ENCODE data around the gene CIB1. TPM values are rescaled to one million over a fixed set of nuclear protein-coding genes. Genes with fewer than 3 reads are reported as not detected.
A peak's percentile ranks its signal among the peaks of the same experiment; 100 is the strongest.

The CIB1 gene
- total RNA-seq, 2 donors from 2014 or later = 24.9 to 31.1 TPM

DNA sequence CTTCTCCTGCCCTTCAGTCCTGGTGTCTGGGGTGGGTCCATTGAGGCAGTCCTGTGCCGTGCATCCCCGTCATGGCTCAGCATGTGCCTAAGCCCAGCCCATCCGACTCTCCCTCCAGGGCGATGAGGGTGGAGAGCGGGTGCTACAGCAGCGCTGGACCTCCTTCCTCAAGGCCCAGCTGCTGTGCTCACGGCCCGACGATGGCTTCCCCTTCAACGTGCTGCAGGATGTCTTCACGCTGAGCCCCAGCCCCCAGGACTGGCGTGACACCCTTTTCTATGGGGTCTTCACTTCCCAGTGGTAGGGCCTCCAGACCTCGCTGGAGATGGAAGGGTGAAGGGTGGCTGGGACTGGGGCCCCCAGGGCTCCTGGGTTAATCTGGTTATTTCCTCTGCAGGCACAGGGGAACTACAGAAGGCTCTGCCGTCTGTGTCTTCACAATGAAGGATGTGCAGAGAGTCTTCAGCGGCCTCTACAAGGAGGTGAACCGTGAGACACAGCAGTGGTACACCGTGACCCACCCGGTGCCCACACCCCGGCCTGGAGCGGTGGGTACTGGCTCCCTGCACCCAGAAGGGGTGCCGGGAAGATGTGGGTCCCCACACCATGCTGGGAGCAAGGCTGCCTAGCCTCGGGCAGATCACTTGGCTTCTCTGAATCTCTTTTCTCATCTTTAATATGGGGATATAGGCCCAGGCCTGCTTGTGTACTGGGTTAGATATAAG, 10.1 kb downstream of the CIB1 start:
- Histone ChIP-seq H3K36me3 (peaks cover 65% of the 10 kb centered on the region), H3K9me3 (no peaks in the 10 kb centered on the region), H3K27me3 (no peaks in the 10 kb centered on the region), H3K4me1 (peaks cover 0 to 12% of the 10 kb centered on the region in 2 donors), H3K4me3 (no peak overlapping the region), H3K27ac (no peak overlapping the region)
- no peak for DNase-seq (ENCODE audit: low spot score)
- TF ChIP-seq, protein P1, sequence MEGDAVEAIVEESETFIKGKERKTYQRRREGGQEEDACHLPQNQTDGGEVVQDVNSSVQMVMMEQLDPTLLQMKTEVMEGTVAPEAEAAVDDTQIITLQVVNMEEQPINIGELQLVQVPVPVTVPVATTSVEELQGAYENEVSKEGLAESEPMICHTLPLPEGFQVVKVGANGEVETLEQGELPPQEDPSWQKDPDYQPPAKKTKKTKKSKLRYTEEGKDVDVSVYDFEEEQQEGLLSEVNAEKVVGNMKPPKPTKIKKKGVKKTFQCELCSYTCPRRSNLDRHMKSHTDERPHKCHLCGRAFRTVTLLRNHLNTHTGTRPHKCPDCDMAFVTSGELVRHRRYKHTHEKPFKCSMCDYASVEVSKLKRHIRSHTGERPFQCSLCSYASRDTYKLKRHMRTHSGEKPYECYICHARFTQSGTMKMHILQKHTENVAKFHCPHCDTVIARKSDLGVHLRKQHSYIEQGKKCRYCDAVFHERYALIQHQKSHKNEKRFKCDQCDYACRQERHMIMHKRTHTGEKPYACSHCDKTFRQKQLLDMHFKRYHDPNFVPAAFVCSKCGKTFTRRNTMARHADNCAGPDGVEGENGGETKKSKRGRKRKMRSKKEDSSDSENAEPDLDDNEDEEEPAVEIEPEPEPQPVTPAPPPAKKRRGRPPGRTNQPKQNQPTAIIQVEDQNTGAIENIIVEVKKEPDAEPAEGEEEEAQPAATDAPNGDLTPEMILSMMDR (IDR thresholded peaks at IDR 0.05) = no peak

DNA sequence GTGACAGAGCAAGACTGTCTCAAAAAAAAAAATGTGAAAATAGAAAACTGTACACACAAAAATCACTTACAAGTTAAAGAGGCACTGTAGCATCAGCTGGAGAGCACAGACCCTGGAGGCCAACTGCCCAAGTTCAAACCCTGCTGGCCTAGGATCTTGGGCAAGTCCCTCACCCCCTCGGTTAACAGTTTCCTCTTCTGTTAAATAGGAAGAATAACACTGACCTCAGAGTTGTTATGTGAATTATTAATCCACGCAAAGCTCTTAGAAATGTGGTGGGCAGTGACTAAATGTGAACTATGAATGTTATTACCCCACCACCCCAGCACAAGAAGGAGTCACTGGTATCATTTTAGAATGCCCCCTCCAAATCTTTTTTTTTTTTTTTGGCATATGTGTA, 11.2 kb downstream of the CIB1 start:
- Histone ChIP-seq H3K27me3 (no peaks in the 10 kb centered on the region), H3K27ac (no peak overlapping the region), H3K9me3 (no peaks in the 10 kb centered on the region), H3K4me3 (no peak overlapping the region), H3K4me1 (peaks cover 0 to 12% of the 10 kb centered on the region in 2 donors), H3K36me3 (peaks cover 61% of the 10 kb centered on the region)
- DNase-seq (ENCODE audit: low spot score) = no peak
- TF ChIP-seq, protein P1 (IDR thresholded peaks at IDR 0.05) = no peak

DNA sequence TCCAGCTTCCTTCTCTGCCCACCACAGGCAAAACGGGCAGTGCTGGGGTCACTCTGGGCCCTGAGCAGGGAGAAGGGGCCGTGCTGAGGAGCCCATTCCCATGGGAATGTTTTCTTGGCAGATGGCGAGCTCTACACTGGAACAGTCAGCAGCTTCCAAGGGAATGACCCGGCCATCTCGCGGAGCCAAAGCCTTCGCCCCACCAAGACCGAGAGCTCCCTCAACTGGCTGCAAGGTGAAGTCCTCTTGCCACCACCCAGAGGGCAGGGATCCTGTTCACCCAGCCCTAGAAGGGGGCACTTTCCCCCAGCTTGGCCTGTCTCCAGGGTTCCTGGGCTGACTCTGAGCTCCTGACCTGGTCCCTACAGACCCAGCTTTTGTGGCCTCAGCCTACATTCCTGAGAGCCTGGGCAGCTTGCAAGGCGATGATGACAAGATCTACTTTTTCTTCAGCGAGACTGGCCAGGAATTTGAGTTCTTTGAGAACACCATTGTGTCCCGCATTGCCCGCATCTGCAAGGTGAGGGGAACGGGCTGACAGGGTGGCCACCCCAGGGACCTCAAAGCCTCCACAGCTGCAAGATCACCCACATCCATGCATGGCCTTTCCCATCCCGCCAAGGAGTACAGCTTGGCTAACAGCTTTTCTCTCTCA, 12.4 kb downstream of the CIB1 start:
- Histone ChIP-seq H3K4me1 (peaks cover 0 to 12% of the 10 kb centered on the region in 2 donors), H3K27ac (peak overlapping the region; percentile 48 to 62), H3K36me3 (peaks cover 55% of the 10 kb centered on the region), H3K4me3 (no peak overlapping the region), H3K9me3 (no peaks in the 10 kb centered on the region), H3K27me3 (no peaks in the 10 kb centered on the region)
- TF ChIP-seq, protein P1 (IDR thresholded peaks at IDR 0.05) = peak; percentile 66 to 88
- peak; percentile 82 for DNase-seq (ENCODE audit: low spot score)

DNA sequence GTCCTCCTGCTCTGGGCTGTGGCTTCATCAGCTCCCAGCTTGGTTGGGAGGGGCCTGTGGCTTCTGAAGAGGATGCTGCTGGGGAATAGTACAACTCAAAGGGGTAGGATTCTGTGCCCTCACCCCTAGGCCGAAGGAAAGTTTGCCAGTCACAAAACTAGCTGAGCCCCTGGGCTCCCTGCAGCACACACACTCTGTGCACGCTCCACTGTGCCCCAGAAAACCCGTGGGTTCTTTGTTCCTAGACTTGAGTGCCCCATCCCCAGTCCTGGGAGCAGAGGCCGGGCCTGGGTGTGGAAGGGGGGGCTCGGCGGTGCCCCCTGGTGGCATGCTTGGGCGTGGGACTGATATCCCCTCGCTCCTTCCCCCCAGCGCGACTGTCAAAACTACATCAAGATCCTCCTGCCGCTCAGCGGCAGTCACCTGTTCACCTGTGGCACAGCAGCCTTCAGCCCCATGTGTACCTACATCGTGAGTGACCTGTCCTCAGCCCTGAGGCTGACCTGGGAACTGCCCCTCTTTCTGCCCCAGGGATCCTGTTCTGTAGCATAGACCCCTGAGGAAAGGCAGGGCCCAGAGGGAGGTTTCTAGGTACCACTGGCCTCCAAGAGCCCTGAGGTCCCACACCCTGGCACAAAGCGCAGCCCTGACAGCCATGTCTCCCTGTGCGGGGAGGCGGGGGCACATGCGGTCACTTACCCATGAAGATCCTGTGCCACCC, 14.2 kb downstream of the CIB1 start:
- Histone ChIP-seq H3K4me1 (peaks cover 0 to 12% of the 10 kb centered on the region in 2 donors), H3K9me3 (no peaks in the 10 kb centered on the region), H3K4me3 (no peak overlapping the region), H3K27ac (no peak overlapping the region), H3K36me3 (peaks cover 37% of the 10 kb centered on the region), H3K27me3 (no peaks in the 10 kb centered on the region)
- no peak for DNase-seq (ENCODE audit: low spot score)
- TF ChIP-seq, protein P1 (IDR thresholded peaks at IDR 0.05) = peak; percentile 49 to 81

DNA sequence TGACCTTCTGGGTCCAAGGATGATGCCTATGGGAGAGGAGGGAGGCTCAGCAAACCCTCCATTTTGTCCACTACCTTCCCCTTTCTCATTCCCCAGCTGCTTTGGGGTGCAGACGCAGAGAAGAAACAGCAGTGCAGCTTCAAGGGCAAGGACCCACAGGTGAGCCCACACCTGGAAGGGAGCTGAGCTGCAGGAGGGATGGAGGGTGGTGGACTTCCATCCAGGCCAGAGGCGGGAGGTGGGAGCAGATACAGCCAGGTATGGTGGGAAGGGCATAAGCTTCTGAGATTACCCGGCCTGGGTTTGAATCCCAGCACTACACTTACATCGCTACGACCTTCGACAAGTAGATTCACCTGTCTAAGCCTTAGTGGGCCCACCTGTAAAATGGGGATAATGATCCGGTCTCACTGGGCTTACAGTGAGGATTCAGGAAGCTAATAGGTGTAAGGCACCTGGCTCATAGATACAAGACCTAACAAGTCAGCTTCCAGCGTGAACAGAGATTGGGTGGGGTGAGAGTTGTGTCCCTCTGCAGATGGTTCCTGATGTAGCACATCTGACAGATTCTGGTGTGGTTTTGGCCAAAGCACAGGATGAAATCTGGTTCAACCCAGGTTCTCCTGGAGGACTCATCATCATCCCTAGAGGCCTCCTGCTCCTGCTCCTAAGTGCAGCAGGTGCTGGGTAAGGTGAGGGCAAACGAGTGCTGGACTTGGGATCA, 15.9 kb downstream of the CIB1 start:
- no peak for DNase-seq (ENCODE audit: low spot score)
- H3K36me3 ChIP-seq = peaks cover 19% of the 10 kb centered on the region
- TF ChIP-seq, protein P1 (IDR thresholded peaks at IDR 0.05) = no peak
- H3K27me3 ChIP-seq = no peaks in the 10 kb centered on the region
- no peak overlapping the region for H3K4me3 ChIP-seq
- peaks cover 0 to 24% of the 10 kb centered on the region in 2 donors for H3K4me1 ChIP-seq
- H3K27ac ChIP-seq = no peak overlapping the region
- no peaks in the 10 kb centered on the region for H3K9me3 ChIP-seq
